Measurements from ENCODE around the gene SPNS1. TPM values are rescaled to one million over a fixed set of nuclear protein-coding genes. Genes with fewer than 3 reads are reported as not detected.

The SPNS1 gene
- total RNA-seq, 1 donor from 2014 or later, result 59.3 TPM

DNA sequence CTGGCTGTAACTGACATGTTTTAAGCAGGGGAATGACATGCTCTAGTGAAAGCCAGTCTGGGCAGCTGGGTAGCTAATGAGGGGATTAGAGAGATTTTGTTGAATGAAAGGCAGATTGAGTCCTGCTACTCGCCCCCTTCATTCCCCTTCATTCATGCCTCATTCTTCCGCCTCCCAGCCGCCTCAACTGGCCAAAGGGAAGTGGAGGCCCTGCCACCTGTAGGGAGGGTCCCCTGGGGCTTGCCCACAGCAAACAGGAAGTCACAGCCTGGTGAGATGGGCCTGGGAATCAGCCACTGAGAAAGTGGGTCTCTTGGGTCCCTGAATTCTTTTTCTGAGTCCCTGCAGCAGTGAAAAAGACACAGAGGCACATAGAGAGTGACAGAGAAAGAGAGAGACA, 43.9 kb upstream of the SPNS1 start:
- Histone ChIP-seq H3K4me1 (peaks cover 0 to 2% of the 10 kb centered on the region in 2 donors), H3K27me3 (no peaks in the 10 kb centered on the region), H3K9me3 (no peaks in the 10 kb centered on the region), H3K4me3 (no peak overlapping the region), H3K36me3 (no peaks in the 10 kb centered on the region), H3K27ac (no peak overlapping the region)
- intact Hi-C loops (cut with DNase I), result no loop called here
- DNase-seq (ENCODE audit: low spot score in 2 of 2), result no peak
- TF ChIP-seq, protein P1, sequence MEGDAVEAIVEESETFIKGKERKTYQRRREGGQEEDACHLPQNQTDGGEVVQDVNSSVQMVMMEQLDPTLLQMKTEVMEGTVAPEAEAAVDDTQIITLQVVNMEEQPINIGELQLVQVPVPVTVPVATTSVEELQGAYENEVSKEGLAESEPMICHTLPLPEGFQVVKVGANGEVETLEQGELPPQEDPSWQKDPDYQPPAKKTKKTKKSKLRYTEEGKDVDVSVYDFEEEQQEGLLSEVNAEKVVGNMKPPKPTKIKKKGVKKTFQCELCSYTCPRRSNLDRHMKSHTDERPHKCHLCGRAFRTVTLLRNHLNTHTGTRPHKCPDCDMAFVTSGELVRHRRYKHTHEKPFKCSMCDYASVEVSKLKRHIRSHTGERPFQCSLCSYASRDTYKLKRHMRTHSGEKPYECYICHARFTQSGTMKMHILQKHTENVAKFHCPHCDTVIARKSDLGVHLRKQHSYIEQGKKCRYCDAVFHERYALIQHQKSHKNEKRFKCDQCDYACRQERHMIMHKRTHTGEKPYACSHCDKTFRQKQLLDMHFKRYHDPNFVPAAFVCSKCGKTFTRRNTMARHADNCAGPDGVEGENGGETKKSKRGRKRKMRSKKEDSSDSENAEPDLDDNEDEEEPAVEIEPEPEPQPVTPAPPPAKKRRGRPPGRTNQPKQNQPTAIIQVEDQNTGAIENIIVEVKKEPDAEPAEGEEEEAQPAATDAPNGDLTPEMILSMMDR (IDR thresholded peaks at IDR 0.05), result no peak

GRCh38 chr16:28931801-28932225, 42.8 kb upstream of the SPNS1 start, which contains the start of gene CD19:
Gene CD19, plus strand, starts transcription at chr16:28931971. Its CDS starts 30 bp downstream, at chr16:28932001.
- H3K4me1 ChIP-seq, result no peaks in the 10 kb centered on the region
- H3K9me3 ChIP-seq, result no peaks in the 10 kb centered on the region
- H3K27ac ChIP-seq, result no peak within 1 kb of the TSS
- H3K4me3 ChIP-seq, result no peak within 1 kb of the TSS
- no peaks in the 10 kb centered on the region for H3K27me3 ChIP-seq
- intact Hi-C loops (cut with DNase I), result no loop called here
- TF ChIP-seq, protein P1 (IDR thresholded peaks at IDR 0.05), result no peak
- DNase-seq (ENCODE audit: low spot score in 2 of 2), result no peak
- H3K36me3 ChIP-seq, result no peaks in the 10 kb centered on the region

GRCh38 chr16:28932339-28933141, 42.0 kb upstream of the SPNS1 start:
- no peaks in the 10 kb centered on the region for H3K4me1 ChIP-seq
- H3K36me3 ChIP-seq, result no peaks in the 10 kb centered on the region
- TF ChIP-seq, protein P1 (IDR thresholded peaks at IDR 0.05), result no peak
- H3K27me3 ChIP-seq, result no peaks in the 10 kb centered on the region
- H3K27ac ChIP-seq, result no peak overlapping the region
- no peak for DNase-seq (ENCODE audit: low spot score in 2 of 2)
- no peaks in the 10 kb centered on the region for H3K9me3 ChIP-seq
- intact Hi-C loops (cut with DNase I), result no loop called here
- H3K4me3 ChIP-seq, result no peak overlapping the region

- no peaks in the 10 kb centered on the region for H3K27me3 ChIP-seq
- no peak for DNase-seq (ENCODE audit: low spot score in 2 of 2)
- H3K4me1 ChIP-seq, result no peaks in the 10 kb centered on the region
- intact Hi-C loops (cut with DNase I), result no loop called here
- H3K9me3 ChIP-seq, result no peaks in the 10 kb centered on the region
- no peak overlapping the region for H3K27ac ChIP-seq
- TF ChIP-seq, protein P1 (IDR thresholded peaks at IDR 0.05), result no peak
- no peak overlapping the region for H3K4me3 ChIP-seq
- no peaks in the 10 kb centered on the region for H3K36me3 ChIP-seq
Observed at GRCh38 chr16:28933171-28933570, 41.4 kb upstream of the SPNS1 start.

- H3K4me3 ChIP-seq, result no peak overlapping the region
- no peak for DNase-seq (ENCODE audit: low spot score in 2 of 2)
- intact Hi-C loops (cut with DNase I), result no loop called here
- H3K27ac ChIP-seq, result no peak overlapping the region
- no peaks in the 10 kb centered on the region for H3K9me3 ChIP-seq
- TF ChIP-seq, protein P1 (IDR thresholded peaks at IDR 0.05), result no peak
- no peaks in the 10 kb centered on the region for H3K36me3 ChIP-seq
- H3K4me1 ChIP-seq, result no peaks in the 10 kb centered on the region
- no peaks in the 10 kb centered on the region for H3K27me3 ChIP-seq
Observed at GRCh38 chr16:28935346-28935745, 39.2 kb upstream of the SPNS1 start.
